HG02610 (cell line): ENCODE data around the gene JMJD1C.
A peak's percentile ranks its signal among the peaks of the same experiment; 100 is the strongest.
"Not testable (repeated sequence)": the region's sequence is repeated elsewhere in the genome, so short reads cannot be mapped to it uniquely, and the experiment has no call there.

Experiments
- ATAC-seq: cut with Tn5 transposase; IDR thresholded peaks from one replicate; pipeline ENCODE4 v1.9.1; 2021; ENCODE audit warnings: mild to moderate bottlenecking, moderate library complexity; ENCODE audit not compliant: unreplicated experiment

Gene JMJD1C

DNA sequence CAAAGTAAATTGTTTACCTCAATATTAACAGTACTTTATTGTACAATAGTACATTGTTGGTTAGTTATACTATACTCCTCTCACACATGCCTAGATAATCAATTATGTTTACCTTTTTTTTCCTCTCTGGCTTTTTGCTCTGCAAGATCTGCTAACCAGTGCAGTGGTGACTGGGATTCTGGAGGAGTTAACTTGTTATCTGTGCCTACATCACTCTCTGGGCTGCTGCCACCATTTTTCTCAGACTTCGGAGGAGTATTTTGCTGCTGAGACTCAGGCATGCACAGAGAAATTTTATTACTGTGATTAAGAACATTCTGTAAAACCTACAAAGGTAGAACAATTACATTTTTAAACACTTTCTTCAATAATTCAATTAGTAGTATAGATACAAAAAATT, 273.0 kb downstream of the JMJD1C start:
- ATAC-seq, result no peak

DNA sequence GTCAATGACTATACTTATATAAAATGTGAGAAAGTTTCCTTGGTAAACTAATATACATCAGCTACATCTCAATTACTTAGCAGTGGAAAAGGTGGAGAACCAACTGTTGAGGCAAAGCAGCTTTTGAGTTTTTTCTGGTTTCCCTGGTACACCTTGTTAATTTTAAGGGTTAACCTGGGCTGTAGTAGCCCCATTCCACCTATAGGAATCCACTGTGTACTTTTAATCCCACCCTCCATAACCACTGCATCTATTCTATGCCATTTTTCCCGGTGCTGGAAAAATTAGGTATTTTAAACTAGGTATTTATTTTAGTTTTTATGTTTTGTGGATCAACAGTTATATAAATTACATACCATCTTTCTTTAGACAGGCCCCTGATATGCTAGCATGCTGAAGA, 290.2 kb downstream of the JMJD1C start:
- no peak for ATAC-seq

DNA sequence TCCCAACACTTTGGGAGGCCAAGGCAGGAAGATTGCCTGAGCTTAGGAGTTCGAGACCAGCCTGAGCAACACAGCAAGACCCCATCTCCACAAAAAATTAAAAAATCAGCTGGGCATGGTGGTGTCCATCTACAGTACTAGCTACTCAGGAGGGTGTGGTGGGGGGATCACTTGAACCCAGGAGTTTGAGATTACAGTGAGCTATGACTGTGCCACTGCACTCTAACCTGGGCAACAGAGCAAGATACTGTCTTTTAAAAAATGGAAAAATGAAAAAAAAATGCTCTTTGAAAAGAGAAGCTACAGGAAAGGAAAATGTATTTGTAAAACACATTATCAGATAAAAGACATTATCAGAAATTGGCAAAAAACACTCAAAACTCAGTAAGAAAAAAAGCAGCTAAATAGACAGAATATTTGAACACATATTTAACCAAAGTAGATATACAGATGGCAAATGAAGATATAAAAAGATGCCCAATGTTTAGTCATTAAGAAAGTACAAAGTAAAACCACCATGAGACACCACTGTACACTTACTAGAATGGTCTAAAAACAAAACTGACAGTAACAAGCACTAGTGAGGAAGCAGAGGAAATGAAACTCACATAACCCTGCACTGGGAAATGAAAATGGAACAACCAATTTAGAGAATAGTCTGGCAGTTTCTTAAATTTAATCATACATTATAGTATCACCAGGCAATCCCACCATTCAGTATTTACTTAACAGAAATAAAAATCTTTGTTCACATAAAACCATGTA, 292.1 kb downstream of the JMJD1C start:
- peak; percentile 98 for ATAC-seq

DNA sequence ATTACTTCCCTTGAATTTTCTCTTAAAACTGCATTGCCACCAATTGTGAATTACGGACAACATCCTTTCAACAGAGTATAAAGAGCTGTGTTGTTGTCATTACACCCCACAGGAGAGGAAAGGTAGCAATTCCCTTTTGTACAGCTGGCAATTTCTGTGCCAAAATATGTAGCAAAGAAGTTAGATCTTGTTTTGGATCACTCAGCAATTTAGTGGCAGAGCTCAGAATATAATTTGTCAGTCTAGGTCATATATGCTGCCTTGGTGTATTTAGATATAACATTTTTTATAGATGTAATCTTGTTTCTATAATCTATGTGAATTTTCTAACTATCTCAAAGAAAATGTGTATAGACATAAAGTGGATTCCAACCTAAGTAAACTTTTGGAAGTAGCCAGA, 293.9 kb downstream of the JMJD1C start:
- ATAC-seq, result no peak

DNA sequence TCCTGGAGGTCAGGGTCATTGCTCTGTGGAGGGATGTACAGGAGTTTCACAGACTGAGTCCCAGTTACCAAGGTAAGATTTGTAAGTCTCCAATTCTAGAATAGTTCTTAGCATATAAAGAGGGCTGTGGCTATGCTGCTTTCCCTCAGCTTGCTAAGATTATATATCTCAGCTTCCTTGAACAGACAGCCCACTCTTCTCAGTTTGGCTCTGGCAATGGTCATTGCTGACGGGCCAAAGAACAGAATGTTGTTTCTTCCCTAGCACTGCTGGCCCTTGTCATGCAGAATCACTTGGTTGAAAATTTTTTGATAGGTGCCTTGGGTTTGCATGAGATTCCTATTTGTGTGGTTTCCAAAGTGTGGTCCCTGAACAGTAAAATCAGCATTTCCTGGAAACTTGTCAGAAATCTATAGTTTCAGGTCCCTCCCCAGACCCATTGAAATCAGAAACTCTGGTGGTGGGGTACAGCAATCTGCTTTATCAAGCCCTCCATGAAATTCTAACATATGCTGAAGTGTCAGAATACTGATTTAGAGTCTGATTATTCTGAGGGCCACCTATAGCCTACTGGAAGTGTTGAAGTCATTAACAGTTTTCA, 294.4 kb downstream of the JMJD1C start:
- ATAC-seq, result no peak

DNA sequence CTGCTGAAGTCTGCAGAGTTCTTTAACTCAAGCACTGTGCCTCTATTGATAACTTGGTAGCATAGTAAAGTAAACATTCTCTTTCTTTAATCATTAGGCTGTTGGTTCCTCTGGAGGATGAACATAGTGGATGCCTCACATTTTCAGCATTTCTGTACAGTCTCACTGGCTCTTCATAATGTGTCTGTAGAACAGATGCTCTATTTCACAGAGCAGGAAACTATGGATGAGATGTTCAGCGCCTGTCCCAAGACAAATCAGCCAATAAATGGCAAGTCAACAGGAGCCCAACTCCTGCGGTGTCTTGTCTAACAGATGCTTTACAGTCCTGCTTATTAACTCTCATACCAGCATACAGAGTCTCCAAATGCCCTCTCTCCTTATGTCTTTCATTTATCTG, 296.2 kb downstream of the JMJD1C start:
- ATAC-seq, result no peak

DNA sequence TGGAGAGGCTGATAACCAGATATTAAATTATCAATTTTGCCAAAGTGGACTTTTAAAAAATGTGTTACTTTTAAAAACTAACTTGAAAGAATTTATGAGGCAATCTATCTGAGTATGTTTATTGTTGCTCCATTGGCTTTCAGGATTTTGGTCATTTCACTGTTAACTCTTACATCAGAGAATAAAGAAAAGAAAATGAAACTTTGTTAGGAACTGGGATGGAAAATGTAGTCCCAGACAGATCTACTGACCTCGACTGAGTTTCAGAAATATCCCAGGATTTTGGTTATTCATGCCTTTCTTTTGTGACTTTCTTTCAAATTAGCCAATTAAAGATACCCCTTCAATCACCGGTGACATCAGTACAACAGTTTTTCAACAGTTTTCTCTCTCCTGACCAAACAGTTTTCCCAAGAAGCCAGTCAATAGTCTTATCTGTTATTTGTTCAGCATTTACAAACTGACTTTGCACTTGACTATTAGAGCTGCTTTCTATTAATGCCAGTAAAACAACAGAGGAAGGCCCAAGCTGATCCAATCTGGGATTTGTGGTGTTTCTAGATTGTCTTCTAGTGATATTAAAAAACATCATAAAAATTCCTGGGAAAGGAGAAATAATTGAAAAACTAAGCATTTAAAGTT, 296.8 kb downstream of the JMJD1C start:
- ATAC-seq, result no peak

DNA sequence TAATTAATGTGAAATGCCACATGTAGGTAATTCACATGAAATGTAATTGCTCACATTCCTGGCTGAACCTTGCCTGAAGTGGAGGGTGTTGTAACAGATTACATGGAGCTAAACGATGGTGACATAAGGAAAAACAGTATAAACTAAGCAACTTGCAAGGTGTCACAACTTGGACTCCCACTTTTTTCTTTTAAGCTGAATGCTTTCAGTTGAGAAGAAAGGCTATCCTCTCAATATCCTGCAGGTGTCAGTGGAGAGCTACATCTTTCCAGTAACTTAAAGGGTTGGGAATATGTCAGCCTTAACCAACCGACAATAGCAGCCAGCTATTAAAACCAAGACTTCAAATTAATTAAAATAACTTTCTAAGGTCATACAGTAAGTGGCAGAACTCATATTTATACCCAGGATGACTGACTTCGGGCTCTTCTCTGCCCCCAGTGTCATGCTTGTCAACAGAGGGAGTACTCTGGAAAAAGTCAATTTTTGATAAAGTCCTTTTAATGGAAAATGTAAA, 299.0 kb downstream of the JMJD1C start:
- no peak for ATAC-seq

DNA sequence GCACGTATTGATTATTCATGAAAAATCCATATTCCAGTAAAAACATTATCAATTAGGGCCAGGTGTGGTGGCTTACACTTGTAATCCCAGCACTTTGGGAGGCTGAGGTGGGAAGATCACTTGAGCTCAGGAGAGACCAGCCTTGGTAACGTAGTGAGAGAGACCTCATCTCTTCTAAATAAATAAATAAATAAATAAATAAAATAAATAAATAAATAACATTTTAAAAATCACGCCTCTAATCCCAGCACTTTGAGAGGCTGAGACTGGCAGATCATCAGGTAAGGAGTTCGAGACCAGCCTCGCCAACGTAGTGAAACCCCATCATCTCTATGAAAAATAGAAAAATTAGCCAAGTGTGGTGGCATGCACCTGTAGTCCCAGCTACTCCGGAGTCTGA, 300.5 kb downstream of the JMJD1C start:
- ATAC-seq, result no peak

DNA sequence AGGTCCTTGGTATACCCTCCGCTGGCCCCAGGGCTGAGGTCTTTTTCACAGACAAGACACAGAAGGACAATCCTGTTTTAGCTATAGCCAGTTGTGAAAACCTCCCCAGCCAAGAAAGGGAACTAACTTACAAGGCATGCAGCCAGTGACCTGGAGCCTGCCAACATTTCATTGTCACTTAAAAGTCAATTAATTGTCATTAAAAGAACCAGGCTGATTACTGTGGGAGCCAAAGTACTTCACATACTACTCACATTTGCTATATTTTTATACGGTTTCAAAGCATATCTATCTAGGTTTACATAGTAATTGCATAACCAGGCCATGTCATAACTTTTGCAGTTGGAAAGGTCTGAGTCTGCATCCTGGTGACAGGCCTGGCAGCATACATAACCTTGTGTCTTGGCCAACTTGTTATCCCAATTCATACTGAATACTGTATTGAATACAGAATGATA, 301.6 kb downstream of the JMJD1C start:
- ATAC-seq, result no peak

DNA sequence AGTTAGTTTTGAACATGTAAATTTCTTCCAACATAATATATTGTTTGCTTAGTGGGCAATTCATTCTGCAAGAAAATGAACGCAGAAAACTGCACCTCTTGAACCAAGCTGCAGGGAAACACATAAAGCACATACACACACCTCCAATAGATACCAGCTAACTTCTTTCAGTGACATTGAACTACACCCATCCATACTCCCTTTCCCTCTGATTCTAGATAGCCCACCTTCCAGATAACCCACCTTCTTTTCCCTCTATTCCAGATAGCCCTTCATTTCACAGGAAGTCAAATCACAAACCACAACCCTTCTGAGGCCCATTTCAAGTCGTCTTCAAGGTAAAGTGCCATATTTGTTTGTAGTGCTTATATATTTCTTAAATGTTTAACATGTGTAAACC, 304.2 kb downstream of the JMJD1C start:
- ATAC-seq, result no peak

DNA sequence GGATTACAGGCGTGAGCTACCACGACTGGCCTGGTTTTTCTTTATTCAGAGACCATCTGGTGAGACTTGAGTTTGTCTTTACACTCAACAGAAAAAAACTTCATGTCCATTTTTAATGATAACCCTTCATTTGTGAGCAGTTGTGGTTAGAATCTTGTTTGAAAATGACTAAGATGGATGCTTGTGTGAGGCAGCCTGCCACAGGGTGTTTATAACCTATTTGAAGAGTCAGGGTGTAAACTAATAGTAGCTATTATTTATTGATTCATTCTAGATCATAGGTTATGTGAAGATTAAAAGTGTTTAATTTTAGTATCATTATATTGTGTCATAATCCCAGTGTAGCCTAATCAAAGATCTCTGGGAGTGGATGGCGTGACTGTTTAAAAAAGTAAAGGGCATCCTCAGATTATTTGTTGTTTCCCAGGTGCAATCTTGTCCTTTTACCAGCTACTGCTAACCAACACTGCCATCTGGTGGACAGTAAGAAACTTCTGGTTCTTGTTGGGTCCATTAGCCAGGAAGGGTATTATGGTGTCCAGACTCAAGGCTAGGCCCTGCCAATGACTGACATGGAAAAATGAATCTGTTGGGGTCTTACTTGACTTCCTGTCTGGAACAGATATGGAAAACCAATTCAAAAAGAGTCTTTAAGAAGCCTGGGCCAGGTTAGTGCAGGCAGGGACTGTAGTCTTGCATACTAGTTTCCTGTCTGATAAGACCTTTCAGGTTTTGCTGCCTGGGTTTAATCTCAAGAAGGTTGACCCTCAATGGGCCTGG, 307.7 kb downstream of the JMJD1C start:
- peak; percentile 70 for ATAC-seq

DNA sequence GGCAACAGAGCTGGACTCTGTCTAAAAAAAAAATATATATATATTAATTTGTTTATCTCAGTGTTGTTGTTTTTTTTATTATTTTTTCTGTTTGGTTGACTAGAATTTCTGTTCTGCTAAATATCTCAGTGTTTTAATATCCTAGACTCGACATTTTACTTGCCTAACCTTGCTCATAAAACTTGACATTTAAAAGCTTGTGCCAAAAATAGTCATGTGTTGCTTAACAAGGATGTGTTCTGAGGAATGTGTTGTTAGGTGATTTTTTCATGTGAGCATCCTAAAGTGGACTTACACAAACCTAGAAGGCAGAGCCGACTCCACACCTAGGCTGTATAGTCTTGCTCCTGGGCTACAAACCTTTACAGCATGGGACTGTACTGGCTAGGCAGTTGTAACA, 309.5 kb downstream of the JMJD1C start:
- ATAC-seq, result no peak

DNA sequence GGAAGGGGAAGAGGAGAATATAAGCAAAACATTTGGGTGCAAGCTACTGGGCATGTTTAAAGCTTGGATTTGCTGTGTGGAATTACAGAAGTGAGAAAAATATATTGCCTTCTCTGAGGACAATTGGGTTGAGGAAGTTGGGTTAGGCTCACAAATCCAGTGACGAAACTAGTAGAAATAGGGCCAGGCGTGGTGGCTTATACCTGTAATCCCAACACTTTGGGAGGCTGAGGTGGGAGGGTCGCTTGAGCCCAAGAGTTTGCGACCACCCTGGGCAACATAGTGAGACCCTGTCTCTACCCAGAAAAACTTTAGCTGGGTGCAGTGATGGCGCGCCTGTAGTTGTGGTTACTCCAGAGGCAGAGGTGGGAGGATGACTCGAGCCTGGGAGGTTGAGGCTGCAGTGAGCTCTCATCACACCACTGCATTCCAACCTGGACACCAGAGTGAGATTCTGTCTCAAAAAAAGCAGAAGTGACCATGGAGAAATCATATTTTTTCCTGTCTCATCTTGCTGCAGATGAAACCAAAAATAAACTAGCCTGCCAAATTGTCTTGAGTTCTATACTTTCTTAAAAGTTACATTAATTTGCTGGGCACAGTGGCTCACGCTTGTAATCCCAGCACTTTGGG, 310.3 kb downstream of the JMJD1C start:
- ATAC-seq, result no peak

DNA sequence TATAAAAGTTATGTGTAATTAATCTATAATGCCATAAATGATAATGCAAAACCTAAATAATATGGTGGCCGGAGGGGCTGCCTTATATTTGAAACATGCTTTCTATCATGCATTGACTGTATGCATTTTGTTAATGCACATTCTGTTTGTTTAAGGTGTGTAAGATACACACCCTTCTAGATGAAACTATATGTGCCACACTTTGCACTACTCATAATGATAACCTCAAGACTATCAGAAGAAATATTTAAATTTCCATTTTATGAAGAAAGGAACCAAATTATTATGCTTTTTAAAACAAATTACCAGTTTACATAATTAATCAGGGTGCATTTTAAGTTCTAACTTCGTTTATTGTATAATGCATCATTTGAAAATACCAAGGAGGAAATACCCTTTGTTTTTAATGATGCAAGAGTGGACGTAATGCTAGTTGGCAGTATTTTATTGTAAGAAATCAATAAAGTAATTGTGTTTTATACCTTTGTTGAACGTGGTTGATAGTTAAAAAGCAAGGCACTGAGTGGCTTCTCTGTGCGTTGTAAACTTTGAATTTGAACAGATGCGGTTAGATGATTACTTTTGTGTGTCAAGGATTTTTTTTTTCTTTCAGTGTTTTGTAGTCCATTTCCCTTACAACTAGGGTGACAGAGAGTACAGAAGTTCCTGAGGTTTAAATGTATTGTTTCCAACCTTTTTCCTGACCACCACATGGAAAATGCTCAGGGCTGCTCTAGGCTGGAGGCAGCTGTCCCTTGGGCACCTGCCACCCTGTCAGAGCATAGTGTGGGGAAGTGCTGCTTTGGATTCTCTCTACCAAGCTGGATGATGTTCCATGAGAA, 311.0 kb downstream of the JMJD1C start:
- no peak for ATAC-seq

DNA sequence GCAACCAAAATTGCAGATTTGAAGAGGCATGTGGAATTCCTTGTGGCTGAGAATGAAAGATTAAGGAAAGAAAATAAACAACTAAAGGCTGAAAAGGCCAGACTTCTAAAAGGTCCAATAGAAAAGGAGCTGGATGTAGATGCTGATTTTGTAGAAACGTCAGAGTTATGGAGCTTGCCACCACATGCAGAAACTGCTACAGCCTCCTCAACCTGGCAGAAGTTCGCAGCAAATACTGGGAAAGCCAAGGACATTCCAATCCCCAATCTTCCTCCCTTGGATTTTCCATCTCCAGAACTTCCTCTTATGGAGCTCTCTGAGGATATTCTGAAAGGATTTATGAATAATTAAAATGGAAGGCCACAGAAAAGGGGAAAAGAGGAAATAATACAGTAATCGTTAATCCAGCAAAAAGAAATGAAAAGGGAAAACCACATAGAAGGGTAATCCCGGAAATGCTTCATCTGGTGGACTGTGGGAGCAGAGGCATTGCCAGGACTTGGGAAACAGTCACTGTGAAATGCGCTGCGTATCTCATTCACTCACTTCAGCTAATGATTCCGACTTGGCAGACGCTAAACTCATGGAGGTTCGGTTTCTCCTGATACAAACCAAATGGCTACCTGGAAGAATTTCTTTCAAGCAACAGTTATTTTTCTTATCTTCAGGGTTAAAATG, 311.8 kb downstream of the JMJD1C start:
- ATAC-seq, result not testable (repeated sequence)

DNA sequence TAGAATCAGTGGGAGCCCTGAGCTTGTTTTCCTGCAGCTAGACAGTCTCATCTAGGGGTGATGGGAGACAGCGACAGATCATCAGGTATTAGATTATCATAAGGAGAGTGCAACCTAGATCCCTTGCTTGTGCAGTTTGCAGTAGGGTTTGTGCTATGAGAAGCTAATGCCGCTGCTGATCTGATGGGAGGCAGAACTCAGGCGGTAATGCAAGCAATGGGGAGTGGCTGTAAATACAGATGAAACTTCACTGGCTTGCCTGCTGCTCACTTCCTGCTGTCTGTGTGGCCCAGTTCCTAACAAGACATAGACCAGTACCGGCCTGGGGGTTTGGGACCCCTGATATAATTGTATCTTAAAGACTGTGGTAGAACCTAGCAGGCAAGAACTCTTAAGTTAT, 315.0 kb downstream of the JMJD1C start:
- no peak for ATAC-seq

DNA sequence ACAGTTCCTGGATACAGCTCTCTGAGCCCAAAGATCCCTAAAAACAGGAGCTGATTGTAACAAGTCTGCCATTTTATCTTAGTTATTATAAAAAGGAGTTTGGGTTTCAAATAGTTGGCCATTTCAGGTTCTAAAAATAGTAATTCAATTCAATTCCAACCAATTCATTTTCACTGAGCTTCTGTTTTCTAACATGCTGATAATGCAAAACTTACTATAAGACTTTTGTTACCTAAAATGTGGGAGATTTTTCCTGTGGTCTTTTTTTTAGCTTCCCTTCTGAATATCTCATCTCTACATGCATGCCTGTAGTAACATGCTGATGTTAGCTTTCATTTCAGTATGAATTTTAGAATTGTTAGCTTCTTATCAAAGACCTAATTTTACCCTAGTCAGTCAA, 319.3 kb downstream of the JMJD1C start:
- ATAC-seq, result no peak

DNA sequence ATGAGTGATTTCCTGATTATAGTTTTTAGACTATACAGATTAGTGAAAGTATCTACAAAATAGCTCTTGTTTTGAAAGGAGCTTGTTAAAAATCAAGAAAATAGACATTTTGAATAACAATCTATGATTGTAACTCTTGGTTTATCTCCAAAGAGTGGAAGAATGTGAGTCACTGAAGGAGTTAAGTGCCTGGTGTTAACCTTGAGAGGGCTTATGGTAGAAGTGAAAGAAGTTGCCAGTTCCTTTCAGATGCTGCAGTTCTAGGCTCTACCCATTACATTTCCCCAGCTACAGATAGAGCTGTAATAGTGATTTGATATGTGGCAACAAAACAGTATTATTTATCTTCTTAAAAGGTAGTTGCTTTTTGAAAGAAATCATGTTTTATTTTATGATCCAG, 320.0 kb downstream of the JMJD1C start:
- peak; percentile 53 for ATAC-seq
